K562 (cell line): Measurements from ENCODE around the gene BRD3. TPM values are rescaled to one million over a fixed set of nuclear protein-coding genes. Genes with fewer than 3 reads are reported as not detected.

Experiments
- ATAC-seq: fragments of 200-7000 bp; cut with Tn5 transposase; 3 replicates; pipeline ENCODE4 v1.9.1; 2020; ENCODE audit warnings: moderate library complexity
- BruUV-seq: library from RNA; stranded (reverse); fragments of 400-500 nt; replicated peaks from 2 replicates; lab custom pipeline; 2021; lab: Mats Ljungman, UMichigan
- CTCF ChIA-PET: fragments of 300-600 bp; formaldehyde crosslinking; extraction: SDS; loops from one replicate; lab custom pipeline; 2021; ENCODE audit warnings: low intra/inter-chr PET ratio; lab: Yijun Ruan, JAX
- POLR2A ChIA-PET: fragments of 300-600, 350-650 bp; sonication (Branson Sonifier 250); formaldehyde crosslinking; extraction: SDS; loops from one replicate; lab custom pipeline; 2021; ENCODE audit warnings: antibody characterized with exemption, inconsistent platforms; lab: Yijun Ruan, JAX
- DNase-seq, 4 experiments: peaks; one replicate each; pipeline versions ENCODE4 v3.0.0 to v3.0.0-alpha.2; 2011 to 2018; ENCODE audit warnings: low spot score in 3 of 4, mixed read lengths in 3 of 4; ENCODE audit errors: extremely low read depth in 1 of 4
- FAIRE-seq: peaks from 2 replicates; lab custom pipeline; 2011; peaks lifted over from hg19 to GRCh38; lab: Jason Lieb, UNC
- H2AFZ ChIP-seq: 2 replicates; pipeline ENCODE4 v1.6.0; 2011; ENCODE audit warnings: low read depth, low read length, control low read depth, inconsistent platforms
- H3K27ac ChIP-seq: fragments of 200-600 bp; 3 replicates; pipeline ENCODE4 v1.8.0; 2011; ENCODE audit warnings: low read depth, mild to moderate bottlenecking, control low read depth, inconsistent platforms, low read length, moderate library complexity, mixed read lengths; ENCODE audit errors: extremely low read depth
- H3K27me3 ChIP-seq, 2 experiments: fragments of 300-600 bp in 1 of 2; 2 replicates in 1 of 2; 3 replicates in 1 of 2; pipeline versions ENCODE4 v1.6.0 to v1.8.0; 2011; ENCODE audit warnings: inconsistent platforms in 2 of 2, low read length in 2 of 2, mild to moderate bottlenecking in 1 of 2, mixed read lengths in 1 of 2, moderate library complexity in 1 of 2; ENCODE audit not compliant: control insufficient read depth in 2 of 2, insufficient read depth in 2 of 2
- H3K36me3 ChIP-seq: fragments of 300-600 bp; 3 replicates; pipeline ENCODE4 v1.8.0; 2011; ENCODE audit warnings: mild to moderate bottlenecking, low read length, inconsistent platforms; ENCODE audit not compliant: control insufficient read depth, insufficient read depth
- H3K4me1 ChIP-seq, 2 experiments: fragments of 200-600 bp in 1 of 2; replicated peaks in 1 of 2; 2 replicates in 1 of 2; 3 replicates in 1 of 2; pipeline versions ENCODE4 v1.5.1 to v1.8.0; 2011; ENCODE audit warnings: inconsistent platforms in 2 of 2, low read length in 2 of 2, mild to moderate bottlenecking in 1 of 2, mixed read lengths in 1 of 2, moderate library complexity in 1 of 2; ENCODE audit not compliant: control insufficient read depth in 2 of 2, insufficient read depth in 2 of 2
- H3K4me2 ChIP-seq: 2 replicates; pipeline ENCODE4 v1.6.1; 2011; ENCODE audit warnings: low read length, control low read depth, inconsistent platforms, mixed read lengths; ENCODE audit not compliant: insufficient read depth
- H3K4me3 ChIP-seq: fragments of 200-600 bp; sonication (generic), shearing (Covaris generic); 2 replicates; pipeline ENCODE4 v1.5.1; 2016; ENCODE audit warnings: control low read depth, inconsistent platforms
- H3K79me2 ChIP-seq: fragments of 200-600 bp; 3 replicates; pipeline ENCODE4 v1.8.0; 2011; ENCODE audit warnings: low read length, inconsistent platforms; ENCODE audit not compliant: control insufficient read depth, insufficient read depth
- H3K9ac ChIP-seq, 2 experiments: 2 replicates each; pipeline versions ENCODE4 v1.6.0 to v1.6.1; 2011; ENCODE audit warnings: low read depth in 2 of 2, low read length in 2 of 2, control low read depth in 1 of 2, inconsistent platforms in 1 of 2, mild to moderate bottlenecking in 1 of 2, mixed read lengths in 1 of 2; ENCODE audit not compliant: insufficient read depth in 1 of 2
- H3K9me1 ChIP-seq: one replicate; pipeline ENCODE4 v1.6.0; 2011; ENCODE audit warnings: inconsistent platforms, mild to moderate bottlenecking, low read length, moderate library complexity; ENCODE audit not compliant: control insufficient read depth, insufficient read depth
- H3K9me3 ChIP-seq: replicated peaks from 2 replicates; pipeline ENCODE4 v1.5.1; 2011; ENCODE audit warnings: low read depth, low read length, inconsistent platforms; ENCODE audit not compliant: control insufficient read depth, insufficient read depth
- H4K20me1 ChIP-seq: replicated peaks from 2 replicates; pipeline ENCODE4 v1.6.1; 2011; ENCODE audit warnings: low read length, inconsistent platforms, mixed read lengths; ENCODE audit not compliant: control insufficient read depth, insufficient read depth
- BRCA1 ChIP-seq, 2 experiments: fragments of 450-650 bp in 1 of 2; sonication (generic) in 1 of 2; formaldehyde crosslinking in 1 of 2; IDR thresholded peaks; 2 replicates each; pipeline versions ENCODE4 v1.5.0 to v1.6.1; 2017 to 2020; ENCODE audit warnings: mild to moderate bottlenecking in 1 of 2, missing genetic modification reagents in 1 of 2
- ETV6 ChIP-seq, 3 experiments: fragments of 150-350 bp in 1 of 3; sonication (generic) in 1 of 3; formaldehyde crosslinking in 1 of 3; IDR thresholded peaks; 2 replicates each; pipeline versions ENCODE4 v1.6.1 to v1.8.0; 2014 to 2022; ENCODE audit warnings: borderline replicate concordance in 2 of 3, low read depth in 2 of 3, antibody characterized with exemption in 1 of 3, low read length in 1 of 3, mild to moderate bottlenecking in 1 of 3, missing genetic modification reagents in 1 of 3
- HDGF ChIP-seq: fragments of 450-650 bp; IDR thresholded peaks from 2 replicates; pipeline ENCODE4 v1.6.1; 2016
- NFIX ChIP-seq: fragments of 250-450 bp; sonication (Bioruptor Pico); IDR thresholded peaks from 2 replicates; pipeline ENCODE4 v1.4.0; 2020; ENCODE audit warnings: low read depth, mild to moderate bottlenecking, moderate library complexity
- RBM25 ChIP-seq: fragments of 200-400 bp; formaldehyde crosslinking; IDR thresholded peaks from 2 replicates; pipeline ENCODE4 v1.6.1; 2018; ENCODE audit warnings: low read length, low read depth, moderate library complexity; ENCODE audit not compliant: severe bottlenecking
- RHOXF2B ChIP-seq: fragments of 250-450 bp; sonication (Bioruptor Pico); conservative IDR thresholded peaks from 2 replicates; pipeline ENCODE4 v1.5.1; 2021
- STAG1 ChIP-seq: sonication (generic); formaldehyde crosslinking; IDR thresholded peaks from 2 replicates; pipeline ENCODE4 v1.5.0; 2020; ENCODE audit warnings: missing genetic modification reagents, borderline replicate concordance
- TARDBP ChIP-seq: fragments of 450-650 bp; IDR thresholded peaks from 2 replicates; pipeline ENCODE4 v1.6.1; 2016
- ZFP1 ChIP-seq: fragments of 450-650 bp; formaldehyde crosslinking; IDR thresholded peaks from 2 replicates; pipeline ENCODE4 v1.4.0; 2020; ENCODE audit warnings: mild to moderate bottlenecking, mixed read lengths
- ZKSCAN8 ChIP-seq: fragments of 200-800 bp; sonication (Bioruptor generic); IDR thresholded peaks from 2 replicates; pipeline ENCODE4 v1.6.1; 2016; ENCODE audit warnings: missing genetic modification characterization, missing compliant biosample characterization
- ZNF23 ChIP-seq: fragments of 250-450 bp; sonication (Bioruptor Pico); IDR thresholded peaks from 2 replicates; pipeline ENCODE4 v1.4.0; 2020; ENCODE audit warnings: mild to moderate bottlenecking
- ZNF77 ChIP-seq: fragments of 250-450 bp; sonication (Bioruptor Pico); IDR thresholded peaks from 2 replicates; pipeline ENCODE4 v1.5.0; 2020
- WGBS: fragments of 100-300 bp; shearing (Covaris generic); methylation state at CpG from one replicate; pipeline ENCODE4 v1.1.6; 2016; ENCODE audit warnings: low coverage, mixed read lengths; ENCODE audit not compliant: insufficient coverage; ENCODE audit errors: missing lambda C conversion rate; 5-methylcytosine and 5-hydroxymethylcytosine counted together
- in situ Hi-C: fragments of 300-500 bp; cut with MboI; formaldehyde crosslinking; loops from 4 replicates; pipeline ENCODE4 v1.15.0; 2018; ENCODE audit warnings: inconsistent platforms, mixed read lengths
- intact Hi-C: fragments of 100-400 bp; cut with micrococcal nuclease; formaldehyde crosslinking; loops from 2 replicates; pipeline ENCODE4 v1.14.2; 2022
- polyA plus RNA-seq, 8 experiments: library from polyadenylated mRNA; depleted of rRNA in 4 of 8; stranded (reverse) in 5 of 8; unstranded in 3 of 8; fragments of >200 nt; fragmentation: Nextera tagmentation in 2 of 8; fragmentation: Illumina TruSeq in 1 of 8; extraction: Ambion mirVana in 2 of 8; extraction: Trizol in 1 of 8; gene quantifications; 2 replicates each; pipeline versions ENCODE4 v1.2.1 to v1.2.3, GENCODE V29; 2011 to 2014; ENCODE audit warnings: inconsistent platforms in 1 of 8, missing spikeins in 1 of 8
- total RNA-seq, 7 experiments: library from RNA; depleted of rRNA in 6 of 7; stranded (reverse); fragments of >200 nt in 6 of 7; fragmentation: Illumina TruSeq in 2 of 7; extraction: Trizol in 2 of 7; gene quantifications; 2 replicates each; pipeline versions ENCODE4 v1.2.1 to v1.2.3, GENCODE V29; 2011 to 2021; ENCODE audit warnings: low replicate concordance in 1 of 7
- TF ChIP-seq, protein P1 (sequence below): fragments of 250-450 bp; sonication (Bioruptor Pico); IDR thresholded peaks from 2 replicates; pipeline ENCODE4 v1.8.0; 2021; ENCODE audit warnings: moderate library complexity, mild to moderate bottlenecking, inconsistent platforms
- TF ChIP-seq, protein P2 (sequence below): IDR thresholded peaks from 2 replicates; pipeline ENCODE4 v1.6.1; 2011; ENCODE audit warnings: borderline replicate concordance, low read depth, mild to moderate bottlenecking, moderate library complexity, low read length; ENCODE audit not compliant: insufficient read depth, poor library complexity, severe bottlenecking

Gene BRD3
- total and polyA plus RNA-seq, 9 of the 15 experiments (the other 6 are each of a cell fraction or from before 2014, with no cell fraction given): 0.82 to 37.1 (median 4.2) TPM

DNA sequence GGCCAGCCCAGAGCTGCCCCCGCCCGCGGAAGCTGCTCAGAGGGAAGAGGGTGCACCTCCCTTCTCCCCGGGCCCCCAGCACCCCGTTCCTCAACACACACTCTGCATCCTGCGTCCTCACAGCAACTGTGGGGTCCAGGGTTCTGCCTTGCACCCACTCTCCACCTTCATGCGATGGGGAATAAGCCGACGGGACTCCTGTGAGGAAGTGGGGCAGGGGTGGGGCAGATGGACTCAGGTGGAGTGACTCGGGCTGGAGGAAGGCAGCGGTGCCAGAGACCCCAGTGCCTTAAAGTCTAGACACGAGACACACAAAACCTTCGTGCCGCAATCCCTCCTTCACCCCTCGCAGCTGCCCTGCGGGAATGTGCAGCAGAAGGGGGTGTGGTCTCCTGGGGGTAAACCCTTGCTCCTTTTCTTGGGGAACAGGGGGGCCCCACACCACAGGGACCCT lies 8.6 kb downstream of the BRD3 start:
- Histone ChIP-seq H3K9ac (no peak overlapping the region), H3K9me1 (peaks cover 6% of the 10 kb centered on the region), H3K4me2 (no peak overlapping the region), H3K79me2 (peaks cover 46% of the 10 kb centered on the region), H3K27me3 (no peaks in the 10 kb centered on the region), H4K20me1 (peaks cover 48% of the 10 kb centered on the region), H3K36me3 (no peaks in the 10 kb centered on the region), H3K4me1 (peaks cover 0 to 66% of the 10 kb centered on the region in 2 experiments; a peak in 2 of 5 replicates), H3K9me3 (no peaks in the 10 kb centered on the region), H2AFZ (no peak overlapping the region), H3K27ac (no peak overlapping the region), H3K4me3 (no peak overlapping the region)
- ChIA-PET POLR2A (no interaction called here), CTCF (no interaction called here)
- 78% methylated on average over 11 of the region's 16 CpGs for whole genome bisulfite sequencing
- in situ Hi-C loops (no loop called here), intact Hi-C loops (no loop called here)
- TF ChIP-seq, protein P1, sequence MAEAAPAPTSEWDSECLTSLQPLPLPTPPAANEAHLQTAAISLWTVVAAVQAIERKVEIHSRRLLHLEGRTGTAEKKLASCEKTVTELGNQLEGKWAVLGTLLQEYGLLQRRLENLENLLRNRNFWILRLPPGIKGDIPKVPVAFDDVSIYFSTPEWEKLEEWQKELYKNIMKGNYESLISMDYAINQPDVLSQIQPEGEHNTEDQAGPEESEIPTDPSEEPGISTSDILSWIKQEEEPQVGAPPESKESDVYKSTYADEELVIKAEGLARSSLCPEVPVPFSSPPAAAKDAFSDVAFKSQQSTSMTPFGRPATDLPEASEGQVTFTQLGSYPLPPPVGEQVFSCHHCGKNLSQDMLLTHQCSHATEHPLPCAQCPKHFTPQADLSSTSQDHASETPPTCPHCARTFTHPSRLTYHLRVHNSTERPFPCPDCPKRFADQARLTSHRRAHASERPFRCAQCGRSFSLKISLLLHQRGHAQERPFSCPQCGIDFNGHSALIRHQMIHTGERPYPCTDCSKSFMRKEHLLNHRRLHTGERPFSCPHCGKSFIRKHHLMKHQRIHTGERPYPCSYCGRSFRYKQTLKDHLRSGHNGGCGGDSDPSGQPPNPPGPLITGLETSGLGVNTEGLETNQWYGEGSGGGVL (CRISPR knock-in tag): no peak
- TF ChIP-seq ZNF77 (CRISPR knock-in tag) (no peak), RBM25 (no peak), ZFP1 (no peak), STAG1 (no peak), HDGF (no peak), BRCA1 (IDR thresholded peaks at IDR 0.05) (no peak), BRCA1 (CRISPR knock-in tag; IDR thresholded peaks at IDR 0.05) (no peak), ETV6 (IDR thresholded peaks at IDR 0.05; ENCODE audit: borderline replicate concordance in 1 of 2, low read depth in 2 of 2, low read length in 1 of 2) (no peak), ETV6 (CRISPR knock-in tag; IDR thresholded peaks at IDR 0.05; ENCODE audit: borderline replicate concordance) (no peak), ZNF23 (CRISPR knock-in tag) (no peak), RHOXF2B (CRISPR knock-in tag) (no peak), TARDBP (no peak), NFIX (no peak), ZKSCAN8 (CRISPR knock-in tag) (no peak)
- TF ChIP-seq, protein P2, sequence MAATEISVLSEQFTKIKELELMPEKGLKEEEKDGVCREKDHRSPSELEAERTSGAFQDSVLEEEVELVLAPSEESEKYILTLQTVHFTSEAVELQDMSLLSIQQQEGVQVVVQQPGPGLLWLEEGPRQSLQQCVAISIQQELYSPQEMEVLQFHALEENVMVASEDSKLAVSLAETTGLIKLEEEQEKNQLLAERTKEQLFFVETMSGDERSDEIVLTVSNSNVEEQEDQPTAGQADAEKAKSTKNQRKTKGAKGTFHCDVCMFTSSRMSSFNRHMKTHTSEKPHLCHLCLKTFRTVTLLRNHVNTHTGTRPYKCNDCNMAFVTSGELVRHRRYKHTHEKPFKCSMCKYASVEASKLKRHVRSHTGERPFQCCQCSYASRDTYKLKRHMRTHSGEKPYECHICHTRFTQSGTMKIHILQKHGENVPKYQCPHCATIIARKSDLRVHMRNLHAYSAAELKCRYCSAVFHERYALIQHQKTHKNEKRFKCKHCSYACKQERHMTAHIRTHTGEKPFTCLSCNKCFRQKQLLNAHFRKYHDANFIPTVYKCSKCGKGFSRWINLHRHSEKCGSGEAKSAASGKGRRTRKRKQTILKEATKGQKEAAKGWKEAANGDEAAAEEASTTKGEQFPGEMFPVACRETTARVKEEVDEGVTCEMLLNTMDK: no peak
- ATAC-seq (no peak), DNase-seq (no peak), FAIRE-seq (no peak)
- no TSS peak for BruUV-seq
